Muscle of leg (tissue), 16 donors: ENCODE results near the gene FSHB. TPM values are rescaled to one million over a fixed set of nuclear protein-coding genes. Genes with fewer than 3 reads are reported as not detected.
"Not testable (repeated sequence)": the region's sequence is repeated elsewhere in the genome, so short reads cannot be mapped to it uniquely, and the experiment has no call there.

ENCODE experiments used
- DNase-seq: peaks from one replicate; pipeline ENCODE4 v3.0.0; 2013
- H3K27ac ChIP-seq: one replicate; pipeline ENCODE4 v1.5.1; 2013; ENCODE audit warnings: mild to moderate bottlenecking, low read length, control low read depth
- H3K27me3 ChIP-seq: one replicate; pipeline ENCODE4 v1.6.1; 2013; ENCODE audit warnings: low read length; ENCODE audit not compliant: control insufficient read depth, insufficient read depth
- H3K36me3 ChIP-seq: one replicate; pipeline ENCODE4 v1.6.1; 2013; ENCODE audit warnings: low read length; ENCODE audit not compliant: control insufficient read depth, insufficient read depth
- H3K4me1 ChIP-seq: one replicate; pipeline ENCODE4 v1.6.1; 2013; ENCODE audit warnings: low read length; ENCODE audit not compliant: control insufficient read depth, insufficient read depth
- H3K4me3 ChIP-seq: one replicate; pipeline ENCODE4 v1.5.1; 2013; ENCODE audit warnings: low read length, control low read depth
- H3K9me3 ChIP-seq: replicated peaks from 2 replicates; pipeline ENCODE4 v1.6.1; 2013; ENCODE audit warnings: low read depth, low read length; ENCODE audit not compliant: control insufficient read depth
- WGBS: methylation state at CpG from one replicate; pipeline ENCODE4 v1.1.5; 2013; ENCODE audit warnings: missing lambda C conversion rate; ENCODE audit not compliant: insufficient coverage; 5-methylcytosine and 5-hydroxymethylcytosine counted together
- long read RNA-seq, 11 donors: transcript quantifications; one replicate each; lab custom pipeline, GENCODE V29; 2026
- polyA plus RNA-seq, 8 donors: library from polyadenylated mRNA; unstranded; fragments of 120-200 nt; gene quantifications; one replicate each; pipeline versions ENCODE4 v1.2.1 to v1.2.3, GENCODE V29; 2013; ENCODE audit warnings: inconsistent platforms in 1 of 8, low replicate concordance in 1 of 8; ENCODE audit not compliant: insufficient read length in 8 of 8, insufficient read depth in 1 of 8
- total RNA-seq: library from RNA; stranded (reverse); fragments of 120-200 nt; gene quantifications from one replicate; pipeline ENCODE4 v1.2.4, GENCODE V29; 2013

The FSHB gene
- not detected for total RNA-seq
- not detected for polyA plus RNA-seq
- long read RNA-seq, donor 1: 0 reads
- long read RNA-seq, donor 2: 0 reads
- long read RNA-seq, donor 3: 0 reads
- long read RNA-seq, donor 4: 0 reads
- long read RNA-seq, donor 5: 0 reads
- long read RNA-seq, donor 6: 0 reads
- long read RNA-seq, donor 7: 0 reads
- long read RNA-seq, donor 8: 0 reads
- long read RNA-seq, donor 9: 0 reads
- long read RNA-seq, donor 10: 0 reads
- long read RNA-seq, donor 11: 0 reads

GRCh38 chr11:30230714-30231113 lies at the start of gene FSHB:
FSHB (plus strand) TSS chr11:30231014; CDS start chr11:30231903, 889 bp downstream.
- no peak within 1 kb of the TSS for H3K27ac ChIP-seq
- H3K36me3 ChIP-seq: no peaks in the 10 kb centered on the region
- H3K27me3 ChIP-seq: no peaks in the 10 kb centered on the region
- H3K4me1 ChIP-seq: no peaks in the 10 kb centered on the region
- no peak within 1 kb of the TSS for H3K4me3 ChIP-seq
- H3K9me3 ChIP-seq: no peaks in the 10 kb centered on the region
- no CpG with 5 or more reads among the region's 3 CpGs for WGBS
- no peak for DNase-seq

GRCh38 chr11:30186748-30187147 lies 44.1 kb upstream of the FSHB start:
- H3K4me3 ChIP-seq: no peak overlapping the region
- DNase-seq: no peak
- H3K27ac ChIP-seq: no peak overlapping the region
- 66% methylated on average over 2 of the region's 3 CpGs for WGBS
- H3K4me1 ChIP-seq: no peaks in the 10 kb centered on the region
- no peaks in the 10 kb centered on the region for H3K27me3 ChIP-seq
- H3K9me3 ChIP-seq: peaks cover 3% of the 10 kb centered on the region
- no peaks in the 10 kb centered on the region for H3K36me3 ChIP-seq

- no peak for DNase-seq
- H3K4me3 ChIP-seq: no peak overlapping the region
- H3K9me3 ChIP-seq: no peaks in the 10 kb centered on the region
- no peak overlapping the region for H3K27ac ChIP-seq
- no peaks in the 10 kb centered on the region for H3K27me3 ChIP-seq
- H3K4me1 ChIP-seq: no peaks in the 10 kb centered on the region
- H3K36me3 ChIP-seq: no peaks in the 10 kb centered on the region
These were observed 38.2 kb upstream of the FSHB start for GRCh38 chr11:30192620-30193019.

GRCh38 chr11:30196400-30197206 lies 34.2 kb upstream of the FSHB start:
- no peak overlapping the region for H3K27ac ChIP-seq
- no peaks in the 10 kb centered on the region for H3K27me3 ChIP-seq
- H3K4me3 ChIP-seq: no peak overlapping the region
- H3K4me1 ChIP-seq: no peaks in the 10 kb centered on the region
- WGBS: 0% methylated on average over 5 of the region's 6 CpGs
- H3K9me3 ChIP-seq: no peaks in the 10 kb centered on the region
- no peaks in the 10 kb centered on the region for H3K36me3 ChIP-seq
- peak; percentile 59 for DNase-seq

GRCh38 chr11:30197869-30198268 lies 32.9 kb upstream of the FSHB start:
- Histone ChIP-seq H3K27me3 (no peaks in the 10 kb centered on the region), H3K4me3 (no peak overlapping the region), H3K27ac (no peak overlapping the region), H3K9me3 (no peaks in the 10 kb centered on the region), H3K4me1 (no peaks in the 10 kb centered on the region), H3K36me3 (no peaks in the 10 kb centered on the region)
- no peak for DNase-seq
- WGBS: no CpG with 5 or more reads among the region's 2 CpGs

- not testable (repeated sequence) for H3K36me3 ChIP-seq, H3K4me3 ChIP-seq, DNase-seq, H3K27me3 ChIP-seq, H3K27ac ChIP-seq, H3K9me3 ChIP-seq, H3K4me1 ChIP-seq
- no CpG with 5 or more reads among the region's 6 CpGs for WGBS
These were observed 27.8 kb upstream of the FSHB start for GRCh38 chr11:30202989-30203388.

GRCh38 chr11:30203850-30204249 lies 27.0 kb upstream of the FSHB start:
- Histone ChIP-seq H3K36me3 (no peaks in the 10 kb centered on the region), H3K27me3 (no peaks in the 10 kb centered on the region), H3K9me3 (no peaks in the 10 kb centered on the region), H3K4me3 (no peak overlapping the region), H3K27ac (no peak overlapping the region), H3K4me1 (no peaks in the 10 kb centered on the region)
- no peak for DNase-seq
- no CpG with 5 or more reads among the region's 1 CpG for WGBS

GRCh38 chr11:30206249-30206996 lies 24.4 kb upstream of the FSHB start:
- DNase-seq: no peak
- Histone ChIP-seq H3K9me3 (no peaks in the 10 kb centered on the region), H3K36me3 (no peaks in the 10 kb centered on the region), H3K4me3 (no peak overlapping the region), H3K27me3 (no peaks in the 10 kb centered on the region), H3K27ac (no peak overlapping the region), H3K4me1 (no peaks in the 10 kb centered on the region)
- WGBS: no CpG with 5 or more reads among the region's 5 CpGs

GRCh38 chr11:30210357-30210756 lies 20.5 kb upstream of the FSHB start:
- 86% methylated on average over 1 of the region's 2 CpGs for WGBS
- Histone ChIP-seq H3K4me1 (no peaks in the 10 kb centered on the region), H3K36me3 (no peaks in the 10 kb centered on the region), H3K27me3 (no peaks in the 10 kb centered on the region), H3K27ac (no peak overlapping the region), H3K9me3 (no peaks in the 10 kb centered on the region), H3K4me3 (no peak overlapping the region)
- DNase-seq: no peak

GRCh38 chr11:30216534-30216933 lies 14.3 kb upstream of the FSHB start:
- Histone ChIP-seq H3K27ac (no peak overlapping the region), H3K9me3 (no peaks in the 10 kb centered on the region), H3K27me3 (no peaks in the 10 kb centered on the region), H3K4me1 (no peaks in the 10 kb centered on the region), H3K4me3 (no peak overlapping the region), H3K36me3 (no peaks in the 10 kb centered on the region)
- no peak for DNase-seq
- WGBS: 33% methylated on average over 1 of the region's 2 CpGs
